WERI-Rb-1 (cell line): Measurements from ENCODE around the gene CLEC20A.

ENCODE experiments used
- DNase-seq: peaks from one replicate; pipeline ENCODE4 v3.0.0-alpha.2; 2020
- H3K27ac ChIP-seq: fragments of 250-450 bp; sonication (Bioruptor Pico); 2 replicates; pipeline ENCODE4 v1.5.1; 2020; ENCODE audit warnings: mild to moderate bottlenecking, moderate library complexity
- H3K27me3 ChIP-seq: fragments of 250-450 bp; sonication (Bioruptor Pico); 2 replicates; pipeline ENCODE4 v1.5.1; 2021; ENCODE audit warnings: mild to moderate bottlenecking, low read depth, moderate library complexity; ENCODE audit not compliant: insufficient read depth, severe bottlenecking
- H3K36me3 ChIP-seq: fragments of 250-450 bp; sonication (Bioruptor Pico); 2 replicates; pipeline ENCODE4 v1.5.1; 2020; ENCODE audit warnings: mild to moderate bottlenecking, moderate library complexity
- H3K4me3 ChIP-seq: 2 replicates; pipeline ENCODE4 v1.5.1; 2011; ENCODE audit warnings: low read depth, mild to moderate bottlenecking, control low read depth, low read length
- H3K9me3 ChIP-seq: fragments of 250-450 bp; sonication (Bioruptor Pico); 2 replicates; pipeline ENCODE4 v1.5.1; 2021; ENCODE audit warnings: mild to moderate bottlenecking, moderate library complexity; ENCODE audit not compliant: severe bottlenecking
- CTCF ChIP-seq: IDR thresholded peaks from 2 replicates; pipeline ENCODE4 v1.5.1; 2011; ENCODE audit warnings: low read depth, mild to moderate bottlenecking, control low read depth, inconsistent platforms, low read length

The CLEC20A gene

DNA sequence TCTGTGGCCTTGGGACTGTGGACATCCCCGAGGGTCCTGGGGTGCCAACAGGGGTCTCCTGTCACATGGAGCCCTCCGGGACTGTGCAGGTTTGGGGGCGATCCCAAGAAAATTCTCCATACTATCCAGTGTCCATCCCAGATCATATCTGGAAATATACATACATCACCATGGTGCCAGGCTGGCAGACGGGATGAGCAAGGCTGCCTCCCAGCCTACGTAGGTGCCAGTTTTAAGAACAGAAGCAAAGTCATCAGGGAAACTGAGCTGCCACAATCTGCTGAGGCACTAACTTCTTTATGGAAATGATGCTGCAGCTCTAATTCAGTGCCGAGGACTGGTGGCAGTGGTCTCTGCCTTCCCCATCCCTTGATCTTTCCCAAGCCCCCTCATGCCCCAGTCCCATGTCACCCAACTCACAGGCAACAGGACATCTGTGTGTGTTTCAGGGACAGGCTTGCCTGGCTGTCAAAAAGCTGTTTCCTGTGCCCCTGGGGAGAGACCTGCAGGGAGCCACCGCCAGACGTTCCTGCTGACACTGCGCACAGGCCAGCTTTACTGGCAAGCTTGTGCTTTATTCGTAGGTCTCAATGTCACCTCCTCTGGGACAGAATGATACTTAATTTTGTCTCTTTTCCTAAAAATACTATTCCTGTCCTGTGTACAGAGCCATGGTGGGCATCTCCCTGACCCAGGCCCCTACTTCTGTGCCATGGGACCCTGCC, 31.6 kb upstream of the CLEC20A start:
- TF ChIP-seq CTCF: no peak
- peaks cover 3% of the 10 kb centered on the region for H3K9me3 ChIP-seq
- no peak overlapping the region for H3K4me3 ChIP-seq
- no peaks in the 10 kb centered on the region for H3K27me3 ChIP-seq
- no peak overlapping the region for H3K27ac ChIP-seq
- DNase-seq: no peak
- no peaks in the 10 kb centered on the region for H3K36me3 ChIP-seq

- TF ChIP-seq CTCF: no peak
- no peaks in the 10 kb centered on the region for H3K27me3 ChIP-seq
Measured at GRCh38 chr1:178527117-178527516, 30.4 kb upstream of the CLEC20A start.

GRCh38 chr1:178521241-178521640, 24.5 kb upstream of the CLEC20A start:
- Histone ChIP-seq H3K36me3 (no peaks in the 10 kb centered on the region), H3K27me3 (no peaks in the 10 kb centered on the region), H3K4me3 (no peak overlapping the region), H3K9me3 (peaks cover 3% of the 10 kb centered on the region), H3K27ac (no peak overlapping the region)
- TF ChIP-seq CTCF: no peak
- no peak for DNase-seq

More at GRCh38 chr1:178527117-178527516, 30.4 kb upstream of the CLEC20A start:
- no peak overlapping the region for H3K27ac ChIP-seq
- peaks cover 3% of the 10 kb centered on the region for H3K9me3 ChIP-seq
- H3K36me3 ChIP-seq: no peaks in the 10 kb centered on the region
- DNase-seq: no peak
- no peak overlapping the region for H3K4me3 ChIP-seq

DNA sequence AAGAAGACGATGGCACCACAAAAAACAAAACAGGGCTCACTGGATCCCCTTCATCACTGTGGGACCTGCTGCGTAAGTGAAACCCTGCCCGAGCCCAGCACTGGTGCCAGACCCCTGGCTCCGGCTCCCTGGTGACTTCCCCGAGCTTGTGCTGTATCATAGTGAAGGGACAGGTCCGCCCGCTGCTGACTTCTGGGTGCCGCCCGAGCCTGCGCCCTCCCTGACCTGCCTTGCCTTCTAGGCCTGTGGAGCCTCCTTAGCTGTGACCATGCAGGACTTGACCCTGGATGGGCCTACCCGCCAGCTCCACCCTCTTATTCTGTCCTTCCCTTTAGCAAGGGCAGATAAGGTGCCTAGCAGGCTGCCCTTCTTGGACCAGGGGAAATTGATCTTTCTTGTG, 24.0 kb upstream of the CLEC20A start:
- H3K9me3 ChIP-seq: peaks cover 3% of the 10 kb centered on the region
- H3K27me3 ChIP-seq: no peaks in the 10 kb centered on the region
- no peak overlapping the region for H3K27ac ChIP-seq
- H3K36me3 ChIP-seq: no peaks in the 10 kb centered on the region
- no peak overlapping the region for H3K4me3 ChIP-seq
- DNase-seq: no peak
- no peak for TF ChIP-seq CTCF

DNA sequence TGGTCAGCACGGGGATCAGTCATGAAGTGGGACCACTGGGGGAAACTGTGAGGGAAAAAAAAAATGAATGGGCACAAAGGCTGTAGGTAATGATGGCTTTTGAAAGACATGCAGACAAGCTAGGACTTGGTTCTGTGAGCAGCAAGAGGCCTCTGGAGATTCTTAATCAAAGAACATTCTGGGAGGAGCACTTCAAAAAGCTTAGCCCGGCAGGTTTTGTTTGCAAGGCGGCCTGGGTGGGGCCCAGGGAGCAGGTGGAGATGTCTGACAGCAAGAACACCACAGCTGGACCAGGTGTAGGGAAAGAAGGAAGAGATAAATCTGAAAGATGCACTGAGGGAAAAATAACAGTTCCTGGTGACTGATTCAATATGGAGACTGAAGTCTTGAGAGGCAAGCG, 22.1 kb upstream of the CLEC20A start:
- no peak for TF ChIP-seq CTCF
- H3K4me3 ChIP-seq: no peak overlapping the region
- no peaks in the 10 kb centered on the region for H3K27me3 ChIP-seq
- H3K27ac ChIP-seq: no peak overlapping the region
- H3K36me3 ChIP-seq: no peaks in the 10 kb centered on the region
- DNase-seq: no peak
- H3K9me3 ChIP-seq: no peaks in the 10 kb centered on the region

DNA sequence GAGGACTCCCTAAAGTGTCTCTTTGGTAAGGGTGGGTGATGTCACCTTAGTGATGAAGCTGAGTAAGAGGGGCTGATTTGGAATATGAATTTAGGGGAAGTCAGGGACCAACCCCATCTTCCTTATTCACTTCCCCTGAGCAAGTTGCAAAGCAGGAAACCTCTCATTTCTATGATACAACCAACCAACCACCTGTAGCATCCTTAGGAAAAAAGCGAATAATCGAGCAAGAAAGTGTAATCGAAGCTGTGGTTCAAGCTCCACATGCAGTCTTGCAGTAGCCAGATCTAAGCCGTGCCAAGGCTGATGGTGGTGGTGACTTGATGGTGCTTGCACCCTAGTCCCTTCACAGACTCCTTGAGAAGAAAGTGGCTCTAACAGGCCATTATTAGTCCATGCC, 19.3 kb upstream of the CLEC20A start:
- no peak overlapping the region for H3K4me3 ChIP-seq
- no peak for DNase-seq
- TF ChIP-seq CTCF: no peak
- no peaks in the 10 kb centered on the region for H3K27me3 ChIP-seq
- no peaks in the 10 kb centered on the region for H3K9me3 ChIP-seq
- H3K36me3 ChIP-seq: no peaks in the 10 kb centered on the region
- no peak overlapping the region for H3K27ac ChIP-seq
